ENCODE results near the gene ZNF189.

GRCh38 chr9:101417977-101418376, 19.3 kb downstream of the ZNF189 start:
- TF ChIP-seq CTCF (IDR thresholded peaks at IDR 0.05; ENCODE audit: low read depth, low read length) (no peak), EZH2phosphoT487 (IDR thresholded peaks at IDR 0.05; ENCODE audit: low read depth) (no peak)

Measured in OCI-LY3 (cell line).